CD8-positive, alpha-beta memory T cell (primary cell): ENCODE measurements around the gene HDAC3. TPM values are rescaled to one million over a fixed set of nuclear protein-coding genes. Genes with fewer than 3 reads are reported as not detected.

Experiments
- CTCF ChIA-PET: fragments of 350-600 bp; sonication (Branson Sonifier 250); formaldehyde crosslinking; loops from one replicate; lab custom pipeline; 2021; ENCODE audit warnings: antibody characterized with exemption; lab: Charles Lee
- POLR2A ChIA-PET: fragments of 350-600 bp; sonication (Branson Sonifier 250); formaldehyde crosslinking; loops from one replicate; lab custom pipeline; 2021; ENCODE audit warnings: antibody characterized with exemption; lab: Charles Lee
- DNase-seq, 5 donors: peaks; one replicate each; pipeline versions ENCODE4 v3.0.0 to v3.0.0-alpha.2; 2020 to 2022; ENCODE audit warnings: mixed read lengths in 1 of 5
- H3K27ac ChIP-seq: one replicate; pipeline ENCODE4 v1.7.0; 2013; ENCODE audit warnings: low read depth, mild to moderate bottlenecking, low read length, moderate library complexity
- H3K27me3 ChIP-seq: 2 replicates; pipeline ENCODE4 v1.7.0; 2013; ENCODE audit warnings: low read length, mild to moderate bottlenecking; ENCODE audit not compliant: insufficient read depth, poor library complexity, severe bottlenecking
- H3K36me3 ChIP-seq: 2 replicates; pipeline ENCODE4 v1.7.0; 2013; ENCODE audit warnings: mild to moderate bottlenecking, low read length, moderate library complexity; ENCODE audit not compliant: insufficient read depth
- H3K4me1 ChIP-seq: 2 replicates; pipeline ENCODE4 v1.7.0; 2013; ENCODE audit warnings: mild to moderate bottlenecking, low read length, moderate library complexity; ENCODE audit not compliant: insufficient read depth
- H3K4me3 ChIP-seq: 2 replicates; pipeline ENCODE4 v1.7.0; 2013; ENCODE audit warnings: mild to moderate bottlenecking, low read length
- H3K9me3 ChIP-seq: 2 replicates; pipeline ENCODE4 v1.7.0; 2013; ENCODE audit warnings: mild to moderate bottlenecking, low read length
- H3K27ac Mint-ChIP-seq, 8 donors: one replicate each; pipeline ENCODE4 v1.8.0; 2020 to 2021; ENCODE audit warnings: mixed read lengths in 8 of 8, mild to moderate bottlenecking in 6 of 8, inconsistent platforms in 3 of 8, moderate library complexity in 3 of 8
- H3K27me3 Mint-ChIP-seq, 2 donors: one replicate each; pipeline ENCODE4 v1.8.0; 2020 to 2021; ENCODE audit warnings: mixed read lengths in 2 of 2, mild to moderate bottlenecking in 1 of 2, moderate library complexity in 1 of 2
- H3K36me3 Mint-ChIP-seq, 3 donors: one replicate each; pipeline ENCODE4 v1.8.0; 2020 to 2021; ENCODE audit warnings: mixed read lengths in 3 of 3, inconsistent platforms in 1 of 3, mild to moderate bottlenecking in 1 of 3
- H3K4me1 Mint-ChIP-seq, 3 donors: one replicate each; pipeline ENCODE4 v1.8.0; 2020 to 2021; ENCODE audit warnings: mixed read lengths in 3 of 3, inconsistent platforms in 1 of 3, mild to moderate bottlenecking in 1 of 3
- H3K4me3 Mint-ChIP-seq, 7 donors: one replicate each; pipeline ENCODE4 v1.8.0; 2020 to 2021; ENCODE audit warnings: mixed read lengths in 7 of 7, mild to moderate bottlenecking in 6 of 7, moderate library complexity in 4 of 7, inconsistent platforms in 2 of 7
- H3K9me3 Mint-ChIP-seq, 5 donors: one replicate each; pipeline ENCODE4 v1.8.0; 2020 to 2022; ENCODE audit warnings: mixed read lengths in 5 of 5, mild to moderate bottlenecking in 3 of 5, moderate library complexity in 2 of 5, inconsistent platforms in 1 of 5
- polyA plus RNA-seq: library from polyadenylated mRNA; unstranded; fragments of 300-500 nt; fragmentation: Illumina TruSeq; gene quantifications from one replicate; pipeline ENCODE4 v1.2.3, GENCODE V29; 2021
- total RNA-seq, 2 experiments: library from RNA; stranded (reverse); gene quantifications; one replicate each; pipeline ENCODE4 v1.2.3, GENCODE V29; 2021

HDAC3 gene
- total and polyA plus RNA-seq, 3 experiments from 2014 or later, result 74.8 to 92.8 (median 78.6) TPM

GRCh38 chr5:141638771-141639170 lies 2.1 kb upstream of the HDAC3 start:
- Histone ChIP-seq H3K27ac (no peak overlapping the region), H3K4me3 (no peak overlapping the region), H3K36me3 (no peaks in the 10 kb centered on the region), H3K27me3 (no peaks in the 10 kb centered on the region), H3K4me1 (peaks cover 35% of the 10 kb centered on the region), H3K9me3 (no peaks in the 10 kb centered on the region)
- ChIA-PET CTCF (interaction anchor here (1.4 to 8.3 kb wide), 5 partner anchors 8 to 46 kb away, joined by 3 to 119 read pairs (median 22); partner anchors contain the start of genes DIAPH1 and FCHSD1), POLR2A (interaction anchor here (3.2 to 3.6 kb wide), 3 partner anchors 11 to 47 kb away, joined by 13 to 46 read pairs (median 25); partner anchors contain the start of genes DIAPH1 and FCHSD1)
- Mint-ChIP-seq H3K9me3 (no peaks in the 10 kb centered on the region), H3K4me1 (peaks cover 29 to 44% (median 32%) of the 10 kb centered on the region in 3 donors), H3K27me3 (peaks cover 0 to 1% of the 10 kb centered on the region in 2 donors), H3K27ac (peak overlapping the region; percentile 79 to 96 (median 92)), H3K4me3 (peak overlapping the region; percentile 92 to 96 (median 94)), H3K36me3 (peaks cover 0 to 51% (median 5%) of the 10 kb centered on the region in 3 donors)
- no peak for DNase-seq

- POLR2A ChIA-PET, result interaction anchor here (1.4 to 3.6 kb wide), 5 partner anchors 12 to 331 kb away, joined by 4 to 46 read pairs (median 13); partner anchors contain the start of genes DIAPH1, FCHSD1 and RNF14
- Histone ChIP-seq H3K27me3 (no peaks in the 10 kb centered on the region), H3K27ac (peak overlapping the region; percentile 85), H3K9me3 (no peaks in the 10 kb centered on the region), H3K36me3 (no peaks in the 10 kb centered on the region), H3K4me3 (peak overlapping the region; percentile 97), H3K4me1 (peaks cover 35% of the 10 kb centered on the region)
- Mint-ChIP-seq H3K27me3 (peaks cover 0 to 1% of the 10 kb centered on the region in 2 donors), H3K27ac (peak overlapping the region; percentile 79 to 96 (median 92)), H3K36me3 (peaks cover 0 to 48% (median 5%) of the 10 kb centered on the region in 3 donors), H3K4me1 (peaks cover 30 to 51% (median 39%) of the 10 kb centered on the region in 3 donors), H3K4me3 (peak overlapping the region; percentile 92 to 96 (median 94)), H3K9me3 (no peaks in the 10 kb centered on the region)
- peak; percentile 46 to 79 (median 60) for DNase-seq
- CTCF ChIA-PET, result interaction anchor here (0.9 to 8.3 kb wide), 16 partner anchors 8 to 318 kb away, joined by 3 to 119 read pairs (median 8); partner anchors contain the start of genes DIAPH1, FCHSD1 and TAF7
These were observed 1.2 kb upstream of the HDAC3 start for GRCh38 chr5:141637767-141638419.

- Histone ChIP-seq H3K27me3 (no peaks in the 10 kb centered on the region), H3K4me3 (peak overlapping the region; percentile 97), H3K27ac (peak overlapping the region; percentile 85), H3K4me1 (peaks cover 35% of the 10 kb centered on the region), H3K36me3 (peaks cover 6% of the 10 kb centered on the region), H3K9me3 (no peaks in the 10 kb centered on the region)
- peaks cover 0 to 48% (median 5%) of the 10 kb centered on the region in 3 donors for H3K36me3 Mint-ChIP-seq
- H3K27me3 Mint-ChIP-seq, result peaks cover 0 to 1% of the 10 kb centered on the region in 2 donors
- no peaks in the 10 kb centered on the region for H3K9me3 Mint-ChIP-seq
- ChIA-PET CTCF (interaction anchor here (0.5 to 8.3 kb wide), 20 partner anchors 7 to 317 kb away, joined by 3 to 119 read pairs (median 6); partner anchors contain the start of genes DIAPH1, FCHSD1 and TAF7), POLR2A (interaction anchor here (0.8 to 3.6 kb wide), 8 partner anchors 13 to 332 kb away, joined by 4 to 46 read pairs (median 8); partner anchors contain the start of genes DIAPH1, FCHSD1, RNF14 and TAF7)
- peak overlapping the region; percentile 92 to 96 (median 94) for H3K4me3 Mint-ChIP-seq
- peak; percentile 45 to 72 (median 57) for DNase-seq
- peak overlapping the region; percentile 54 to 94 (median 92) for H3K27ac Mint-ChIP-seq
- H3K4me1 Mint-ChIP-seq, result peaks cover 31 to 57% (median 45%) of the 10 kb centered on the region in 3 donors
These were observed 596 bp upstream of the HDAC3 start for GRCh38 chr5:141637123-141637766.

- peaks cover 33 to 59% (median 54%) of the 10 kb centered on the region in 3 donors for H3K4me1 Mint-ChIP-seq
- H3K9me3 Mint-ChIP-seq, result no peaks in the 10 kb centered on the region
- H3K9me3 ChIP-seq, result no peaks in the 10 kb centered on the region
- peak overlapping the region; percentile 85 for H3K27ac ChIP-seq
- peaks cover 7% of the 10 kb centered on the region for H3K36me3 ChIP-seq
- H3K4me3 Mint-ChIP-seq, result peak overlapping the region; percentile 92 to 96 (median 94)
- peaks cover 0 to 1% of the 10 kb centered on the region in 2 donors for H3K27me3 Mint-ChIP-seq
- ChIA-PET POLR2A (interaction anchor here (0.6 to 3.6 kb wide), 6 partner anchors 14 to 315 kb away, joined by 3 to 46 read pairs (median 10); partner anchors contain the start of genes DIAPH1, FCHSD1 and TAF7), CTCF (interaction anchor here (1.0 to 8.3 kb wide), 9 partner anchors 15 to 72 kb away, joined by 3 to 119 read pairs (median 8); partner anchors contain the start of gene DIAPH1)
- no peaks in the 10 kb centered on the region for H3K27me3 ChIP-seq
- H3K4me1 ChIP-seq, result peaks cover 35% of the 10 kb centered on the region
- peaks cover 0 to 46% (median 5%) of the 10 kb centered on the region in 3 donors for H3K36me3 Mint-ChIP-seq
- H3K27ac Mint-ChIP-seq, result peak overlapping the region; percentile 79 to 98 (median 92)
- H3K4me3 ChIP-seq, result peak overlapping the region; percentile 97
- DNase-seq, result no peak
These were observed 590 bp downstream of the HDAC3 start for GRCh38 chr5:141636106-141636412.

GRCh38 chr5:141635646-141636045 lies 1.0 kb downstream of the HDAC3 start:
- Mint-ChIP-seq H3K27ac (peak overlapping the region in 6 of 8 donors; percentile 76 to 94 (median 90)), H3K4me1 (peaks cover 33 to 59% (median 54%) of the 10 kb centered on the region in 3 donors), H3K4me3 (peak overlapping the region; percentile 92 to 96 (median 94)), H3K9me3 (no peaks in the 10 kb centered on the region), H3K27me3 (peaks cover 0 to 1% of the 10 kb centered on the region in 2 donors), H3K36me3 (peaks cover 0 to 45% (median 5%) of the 10 kb centered on the region in 3 donors)
- no peaks in the 10 kb centered on the region for H3K9me3 ChIP-seq
- CTCF ChIA-PET, result interaction anchor here (1.2 to 8.3 kb wide), 8 partner anchors 14 to 72 kb away, joined by 4 to 119 read pairs (median 8); partner anchors contain the start of gene DIAPH1
- H3K36me3 ChIP-seq, result peaks cover 7% of the 10 kb centered on the region
- H3K27me3 ChIP-seq, result no peaks in the 10 kb centered on the region
- POLR2A ChIA-PET, result interaction anchor here (1.7 to 3.6 kb wide), 4 partner anchors 14 to 72 kb away, joined by 5 to 46 read pairs (median 19); partner anchors contain the start of genes DIAPH1 and FCHSD1
- peak overlapping the region; percentile 97 for H3K4me3 ChIP-seq
- H3K4me1 ChIP-seq, result peaks cover 35% of the 10 kb centered on the region
- peak overlapping the region; percentile 85 for H3K27ac ChIP-seq
- DNase-seq, result no peak

- peaks cover 11% of the 10 kb centered on the region for H3K36me3 ChIP-seq
- H3K27ac Mint-ChIP-seq, result peak overlapping the region in 7 of 8 donors; percentile 6 to 93 (median 56)
- H3K36me3 Mint-ChIP-seq, result peaks cover 0 to 50% (median 8%) of the 10 kb centered on the region in 3 donors
- no peak overlapping the region for H3K4me3 ChIP-seq
- H3K4me1 Mint-ChIP-seq, result peaks cover 36 to 60% (median 54%) of the 10 kb centered on the region in 3 donors
- ChIA-PET POLR2A (no interaction called here), CTCF (interaction anchor here (1.0 to 8.3 kb wide), 5 partner anchors 9 to 43 kb away, joined by 4 to 119 read pairs (median 5); partner anchors contain the start of gene DIAPH1)
- no peaks in the 10 kb centered on the region for H3K9me3 Mint-ChIP-seq
- no peaks in the 10 kb centered on the region for H3K9me3 ChIP-seq
- H3K4me1 ChIP-seq, result peaks cover 35% of the 10 kb centered on the region
- DNase-seq, result no peak
- H3K27me3 ChIP-seq, result no peaks in the 10 kb centered on the region
- H3K27ac ChIP-seq, result no peak overlapping the region
- H3K27me3 Mint-ChIP-seq, result peaks cover 0 to 1% of the 10 kb centered on the region in 2 donors
- H3K4me3 Mint-ChIP-seq, result peak overlapping the region; percentile 52 to 95 (median 93)
These were observed 1.9 kb downstream of the HDAC3 start for GRCh38 chr5:141634720-141635119.
